Measurements from ENCODE around the gene CAV2.

- no peak for TF ChIP-seq CTCF (IDR thresholded peaks at IDR 0.05)
- no peak for TF ChIP-seq POLR2AphosphoS5 (IDR thresholded peaks at IDR 0.05)
Observed at GRCh38 chr7:116496653-116497052, 2.9 kb upstream of the CAV2 start.
